Measurements from ENCODE around the gene UBR2. TPM values are rescaled to one million over a fixed set of nuclear protein-coding genes. Genes with fewer than 3 reads are reported as not detected.

The UBR2 gene
- total and polyA plus RNA-seq, 2 donors (not counting 3 experiments of a cell fraction or from before 2014, with no cell fraction given), result 8.0 to 22.3 TPM

- TSS peak; percentile 45 for BruUV-seq (replicated peaks)
- Histone ChIP-seq H3K4me2 (ENCODE audit: insufficient read depth, low read length) (peak overlapping the region; percentile 83), H3K9me3 (replicated peaks; ENCODE audit: control insufficient read depth, insufficient read depth, low read length) (no peaks in the 10 kb centered on the region), H4K20me1 (replicated peaks; ENCODE audit: control insufficient read depth, extremely low read depth, insufficient read depth, low read length) (no peaks in the 10 kb centered on the region), H3K4me3 (replicated peaks in 1 of 3; ENCODE audit: insufficient read depth in 1 of 3, low read depth in 1 of 3, low read length in 3 of 3) (peak overlapping the region; percentile 31 to 68 (median 48)), H2AFZ (ENCODE audit: low read depth, low read length) (peak overlapping the region; percentile 98), H3K4me1 (ENCODE audit: control insufficient read depth, extremely low read depth, insufficient read depth, low read length) (peaks cover 11% of the 10 kb centered on the region), H3K27me3 (ENCODE audit: control insufficient read depth in 2 of 2, insufficient read depth in 2 of 2, low read length in 2 of 2) (no peaks in the 10 kb centered on the region), H3K9me1 (replicated peaks; ENCODE audit: control insufficient read depth, extremely low read depth, insufficient read depth, low read length) (no peaks in the 10 kb centered on the region), H3K36me3 (ENCODE audit: control insufficient read depth in 2 of 2, extremely low read depth in 1 of 2, insufficient read depth in 2 of 2, low read length in 2 of 2) (no peaks in the 10 kb centered on the region), H3K27ac (ENCODE audit: insufficient read depth, low read depth, low read length) (peak overlapping the region; percentile 37), H3K79me2 (ENCODE audit: control insufficient read depth, insufficient read depth, low read length) (no peaks in the 10 kb centered on the region), H3K9ac (replicated peaks; ENCODE audit: extremely low read depth, insufficient read depth, low read length) (peak overlapping the region; percentile 72)
- intact Hi-C loops (cut with micrococcal nuclease) (loop anchor here (1.0 to 5.0 kb wide), 7 partner anchors 20 to 171 kb away; partner anchors contain the start of genes BICRAL and TBCC), dilution Hi-C loops (cut with MboI; ENCODE audit: extremely low pct_ligation_motif_present, low sequenced_read_pairs) (no loop called here)
- POLR2A ChIA-PET, result interaction anchor here (0.7 to 1.7 kb wide), 4 partner anchors 19 to 153 kb away, joined by 3 to 7 read pairs (median 4); partner anchors contain the start of genes BICRAL, RPL7L1 and TBCC
- peak; percentile 88 for DNase-seq (ENCODE audit: low read depth, low spot score)
- CTCF ChIA-PET, result interaction anchor here (0.8 to 4.5 kb wide), 33 partner anchors 9 to 466 kb away, joined by 3 to 94 read pairs (median 6); partner anchors contain the start of genes BICRAL, RPL7L1 and TBCC
- FAIRE-seq, result peak; percentile 82
- TF ChIP-seq GATA2 (IDR thresholded peaks at IDR 0.05; ENCODE audit: insufficient read depth, insufficient read length, low read depth, low read length) (no peak), EZH2 (IDR thresholded peaks at IDR 0.05; ENCODE audit: borderline replicate concordance, low read depth, low read length, severe bottlenecking) (no peak), CTCF (IDR thresholded peaks at IDR 0.05; ENCODE audit: extremely low read depth in 1 of 2, insufficient read depth in 1 of 2, low read depth in 1 of 2, low read length in 2 of 2) (peak; percentile 79 to 86), MYC (IDR thresholded peaks at IDR 0.05; ENCODE audit: low read depth, low read length) (no peak)
Observed at GRCh38 chr6:42726485-42727086, 162.8 kb downstream of the UBR2 start.

All from endothelial cell of umbilical vein (primary cell).